H1 (cell line): ENCODE data around the gene CHD5. TPM values are rescaled to one million over a fixed set of nuclear protein-coding genes. Genes with fewer than 3 reads are reported as not detected.

Source experiments
- CREB1 ChIP-seq: IDR thresholded peaks from 2 replicates; pipeline ENCODE4 v1.6.1; 2012; ENCODE audit warnings: inconsistent platforms
- RAD21 ChIP-seq, 2 experiments: IDR thresholded peaks in 1 of 2; conservative IDR thresholded peaks in 1 of 2; 2 replicates each; pipeline ENCODE4 v1.6.1; 2011; ENCODE audit warnings: low read depth in 2 of 2, low read length in 2 of 2, improper control_type of control experiment in 1 of 2, inconsistent platforms in 1 of 2, mild to moderate bottlenecking in 1 of 2, moderate library complexity in 1 of 2
- SIX5 ChIP-seq: IDR thresholded peaks from 2 replicates; pipeline ENCODE4 v1.6.1; 2011; ENCODE audit warnings: mild to moderate bottlenecking, low read depth, low read length
- polyA plus RNA-seq, 7 experiments: library from polyadenylated mRNA; depleted of rRNA in 3 of 7; stranded (reverse) in 5 of 7; unstranded in 2 of 7; fragments of >200 nt in 5 of 7; fragments of 200-250 nt in 2 of 7; gene quantifications; 1 replicate in 5 of 7; 2 replicates in 1 of 7; 4 replicates in 1 of 7; pipeline versions ENCODE4 v1.2.1 to v1.2.3, GENCODE V29; 2011 to 2013; ENCODE audit warnings: missing spikeins in 2 of 7, mixed read lengths in 2 of 7
- total RNA-seq: library from RNA; stranded (reverse); fragmentation: NEBNext Ultra II Directional; extraction: Animal tissue kit (Norgen Biotek cat#: 25700); gene quantifications from 2 replicates; pipeline ENCODE4 v1.2.1, GENCODE V29; 2021
- TF ChIP-seq, protein P1 (sequence below): fragments of 300-600 bp; sonication (generic); IDR thresholded peaks from 2 replicates; pipeline ENCODE4 v1.7.1; 2012; ENCODE audit warnings: low read length, moderate library complexity, mild to moderate bottlenecking, inconsistent platforms; ENCODE audit not compliant: insufficient replicate concordance

The CHD5 gene
- total and polyA plus RNA-seq, 2 of the 8 experiments (the other 6 are each of a cell fraction or from before 2014, with no cell fraction given): 0.42 to 1.8 TPM

- TF ChIP-seq, protein P1, sequence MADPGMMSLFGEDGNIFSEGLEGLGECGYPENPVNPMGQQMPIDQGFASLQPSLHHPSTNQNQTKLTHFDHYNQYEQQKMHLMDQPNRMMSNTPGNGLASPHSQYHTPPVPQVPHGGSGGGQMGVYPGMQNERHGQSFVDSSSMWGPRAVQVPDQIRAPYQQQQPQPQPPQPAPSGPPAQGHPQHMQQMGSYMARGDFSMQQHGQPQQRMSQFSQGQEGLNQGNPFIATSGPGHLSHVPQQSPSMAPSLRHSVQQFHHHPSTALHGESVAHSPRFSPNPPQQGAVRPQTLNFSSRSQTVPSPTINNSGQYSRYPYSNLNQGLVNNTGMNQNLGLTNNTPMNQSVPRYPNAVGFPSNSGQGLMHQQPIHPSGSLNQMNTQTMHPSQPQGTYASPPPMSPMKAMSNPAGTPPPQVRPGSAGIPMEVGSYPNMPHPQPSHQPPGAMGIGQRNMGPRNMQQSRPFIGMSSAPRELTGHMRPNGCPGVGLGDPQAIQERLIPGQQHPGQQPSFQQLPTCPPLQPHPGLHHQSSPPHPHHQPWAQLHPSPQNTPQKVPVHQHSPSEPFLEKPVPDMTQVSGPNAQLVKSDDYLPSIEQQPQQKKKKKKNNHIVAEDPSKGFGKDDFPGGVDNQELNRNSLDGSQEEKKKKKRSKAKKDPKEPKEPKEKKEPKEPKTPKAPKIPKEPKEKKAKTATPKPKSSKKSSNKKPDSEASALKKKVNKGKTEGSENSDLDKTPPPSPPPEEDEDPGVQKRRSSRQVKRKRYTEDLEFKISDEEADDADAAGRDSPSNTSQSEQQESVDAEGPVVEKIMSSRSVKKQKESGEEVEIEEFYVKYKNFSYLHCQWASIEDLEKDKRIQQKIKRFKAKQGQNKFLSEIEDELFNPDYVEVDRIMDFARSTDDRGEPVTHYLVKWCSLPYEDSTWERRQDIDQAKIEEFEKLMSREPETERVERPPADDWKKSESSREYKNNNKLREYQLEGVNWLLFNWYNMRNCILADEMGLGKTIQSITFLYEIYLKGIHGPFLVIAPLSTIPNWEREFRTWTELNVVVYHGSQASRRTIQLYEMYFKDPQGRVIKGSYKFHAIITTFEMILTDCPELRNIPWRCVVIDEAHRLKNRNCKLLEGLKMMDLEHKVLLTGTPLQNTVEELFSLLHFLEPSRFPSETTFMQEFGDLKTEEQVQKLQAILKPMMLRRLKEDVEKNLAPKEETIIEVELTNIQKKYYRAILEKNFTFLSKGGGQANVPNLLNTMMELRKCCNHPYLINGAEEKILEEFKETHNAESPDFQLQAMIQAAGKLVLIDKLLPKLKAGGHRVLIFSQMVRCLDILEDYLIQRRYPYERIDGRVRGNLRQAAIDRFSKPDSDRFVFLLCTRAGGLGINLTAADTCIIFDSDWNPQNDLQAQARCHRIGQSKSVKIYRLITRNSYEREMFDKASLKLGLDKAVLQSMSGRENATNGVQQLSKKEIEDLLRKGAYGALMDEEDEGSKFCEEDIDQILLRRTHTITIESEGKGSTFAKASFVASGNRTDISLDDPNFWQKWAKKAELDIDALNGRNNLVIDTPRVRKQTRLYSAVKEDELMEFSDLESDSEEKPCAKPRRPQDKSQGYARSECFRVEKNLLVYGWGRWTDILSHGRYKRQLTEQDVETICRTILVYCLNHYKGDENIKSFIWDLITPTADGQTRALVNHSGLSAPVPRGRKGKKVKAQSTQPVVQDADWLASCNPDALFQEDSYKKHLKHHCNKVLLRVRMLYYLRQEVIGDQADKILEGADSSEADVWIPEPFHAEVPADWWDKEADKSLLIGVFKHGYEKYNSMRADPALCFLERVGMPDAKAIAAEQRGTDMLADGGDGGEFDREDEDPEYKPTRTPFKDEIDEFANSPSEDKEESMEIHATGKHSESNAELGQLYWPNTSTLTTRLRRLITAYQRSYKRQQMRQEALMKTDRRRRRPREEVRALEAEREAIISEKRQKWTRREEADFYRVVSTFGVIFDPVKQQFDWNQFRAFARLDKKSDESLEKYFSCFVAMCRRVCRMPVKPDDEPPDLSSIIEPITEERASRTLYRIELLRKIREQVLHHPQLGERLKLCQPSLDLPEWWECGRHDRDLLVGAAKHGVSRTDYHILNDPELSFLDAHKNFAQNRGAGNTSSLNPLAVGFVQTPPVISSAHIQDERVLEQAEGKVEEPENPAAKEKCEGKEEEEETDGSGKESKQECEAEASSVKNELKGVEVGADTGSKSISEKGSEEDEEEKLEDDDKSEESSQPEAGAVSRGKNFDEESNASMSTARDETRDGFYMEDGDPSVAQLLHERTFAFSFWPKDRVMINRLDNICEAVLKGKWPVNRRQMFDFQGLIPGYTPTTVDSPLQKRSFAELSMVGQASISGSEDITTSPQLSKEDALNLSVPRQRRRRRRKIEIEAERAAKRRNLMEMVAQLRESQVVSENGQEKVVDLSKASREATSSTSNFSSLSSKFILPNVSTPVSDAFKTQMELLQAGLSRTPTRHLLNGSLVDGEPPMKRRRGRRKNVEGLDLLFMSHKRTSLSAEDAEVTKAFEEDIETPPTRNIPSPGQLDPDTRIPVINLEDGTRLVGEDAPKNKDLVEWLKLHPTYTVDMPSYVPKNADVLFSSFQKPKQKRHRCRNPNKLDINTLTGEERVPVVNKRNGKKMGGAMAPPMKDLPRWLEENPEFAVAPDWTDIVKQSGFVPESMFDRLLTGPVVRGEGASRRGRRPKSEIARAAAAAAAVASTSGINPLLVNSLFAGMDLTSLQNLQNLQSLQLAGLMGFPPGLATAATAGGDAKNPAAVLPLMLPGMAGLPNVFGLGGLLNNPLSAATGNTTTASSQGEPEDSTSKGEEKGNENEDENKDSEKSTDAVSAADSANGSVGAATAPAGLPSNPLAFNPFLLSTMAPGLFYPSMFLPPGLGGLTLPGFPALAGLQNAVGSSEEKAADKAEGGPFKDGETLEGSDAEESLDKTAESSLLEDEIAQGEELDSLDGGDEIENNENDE: no peak
- TF ChIP-seq SIX5 (no peak), CREB1 (no peak), RAD21 (IDR thresholded peaks at IDR 0.05 in 1 of 2, conservative IDR thresholded peaks at IDR 0.05 in 1 of 2; ENCODE audit: low read depth in 2 of 2, low read length in 2 of 2) (no peak)
These were observed 63.1 kb downstream of the CHD5 start (continued) for GRCh38 chr1:6117064-6117463.
